Loucy (cell line): ENCODE data around the gene PCCA.

ENCODE experiments used
- H2AFZ ChIP-seq: fragments of 200-600 bp; sonication (generic); 2 replicates; pipeline ENCODE4 v1.6.0; 2016; ENCODE audit warnings: antibody characterized with exemption, mild to moderate bottlenecking, low read length, moderate library complexity
- H3F3A ChIP-seq: fragments of 200-600 bp; 2 replicates; pipeline ENCODE4 v1.6.0; 2016; ENCODE audit warnings: antibody characterized with exemption, low read depth, mild to moderate bottlenecking
- H3K27me3 ChIP-seq: fragments of 200-600 bp; sonication (generic); 2 replicates; pipeline ENCODE4 v1.6.1; 2014; ENCODE audit warnings: low read length, mild to moderate bottlenecking; ENCODE audit not compliant: insufficient read depth, poor library complexity, severe bottlenecking
- H3K36me3 ChIP-seq: fragments of 200-600 bp; sonication (generic); 2 replicates; pipeline ENCODE4 v1.6.1; 2016; ENCODE audit warnings: low read length; ENCODE audit not compliant: insufficient read depth
- H3K4me1 ChIP-seq: fragments of 200-600 bp; sonication (generic); 2 replicates; pipeline ENCODE4 v1.5.1; 2014; ENCODE audit warnings: low read length, mild to moderate bottlenecking; ENCODE audit not compliant: insufficient read depth, poor library complexity, severe bottlenecking
- H3K4me2 ChIP-seq: fragments of 200-600 bp; sonication (generic); 2 replicates; pipeline ENCODE4 v1.6.0; 2014; ENCODE audit warnings: antibody characterized with exemption, low read length, low read depth, mild to moderate bottlenecking; ENCODE audit not compliant: poor library complexity, severe bottlenecking
- H3K4me3 ChIP-seq: fragments of 200-600 bp; sonication (generic); 2 replicates; pipeline ENCODE4 v1.5.1; 2014; ENCODE audit warnings: low read length, mild to moderate bottlenecking, mixed read lengths; ENCODE audit not compliant: poor library complexity, severe bottlenecking
- H3K79me2 ChIP-seq: fragments of 200-600 bp; sonication (generic); 2 replicates; pipeline ENCODE4 v1.6.1; 2014; ENCODE audit warnings: low read length; ENCODE audit not compliant: insufficient read depth
- H3K9ac ChIP-seq: fragments of 200-600 bp; sonication (generic); 2 replicates; pipeline ENCODE4 v1.6.0; 2014; ENCODE audit warnings: mild to moderate bottlenecking, low read depth, low read length, moderate library complexity; ENCODE audit not compliant: poor library complexity, severe bottlenecking
- H3K9me2 ChIP-seq: fragments of 200-600 bp; sonication (generic); replicated peaks from 2 replicates; pipeline ENCODE4 v1.6.1; 2016; ENCODE audit warnings: low read depth, low read length, mixed read lengths
- H3K9me3 ChIP-seq: fragments of 200-600 bp; sonication (generic); 2 replicates; pipeline ENCODE4 v1.6.1; 2014; ENCODE audit warnings: mild to moderate bottlenecking, antibody characterized with exemption, low read length, low read depth; ENCODE audit not compliant: insufficient read depth
- H4K20me1 ChIP-seq: fragments of 200-600 bp; sonication (generic); 2 replicates; pipeline ENCODE4 v1.6.0; 2014; ENCODE audit warnings: antibody characterized with exemption, low read length, mild to moderate bottlenecking; ENCODE audit not compliant: insufficient read depth, poor library complexity, severe bottlenecking
- EZH2phosphoT487 ChIP-seq: fragments of 200-600 bp; IDR thresholded peaks from 2 replicates; pipeline ENCODE4 v1.6.1; 2018; ENCODE audit warnings: antibody characterized with exemption, mild to moderate bottlenecking, moderate library complexity, borderline replicate concordance
- TF ChIP-seq, protein P1 (sequence below): fragments of 200-600 bp; sonication (generic); conservative IDR thresholded peaks from 2 replicates; pipeline ENCODE4 v1.5.1; 2014; ENCODE audit warnings: mild to moderate bottlenecking, antibody characterized with exemption, low read length

PCCA gene

DNA sequence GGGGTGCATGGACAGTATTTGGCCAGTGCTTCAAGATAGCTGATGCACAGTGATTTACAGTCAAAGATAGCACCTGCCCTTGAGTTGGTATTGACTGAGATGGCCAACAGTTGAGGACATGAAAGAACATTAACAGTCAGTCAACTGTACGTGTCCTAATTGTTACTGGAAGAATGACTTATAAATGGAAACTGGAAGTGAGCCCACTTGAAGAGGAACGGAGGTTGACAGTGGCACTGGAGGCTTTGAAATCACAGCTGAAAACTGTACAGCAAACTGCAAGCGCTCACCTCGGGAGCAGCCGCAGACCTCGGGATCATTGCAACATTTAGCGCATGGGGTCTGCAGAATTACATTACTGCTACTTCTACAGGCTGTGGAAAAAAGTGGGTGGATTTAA lies 422.6 kb downstream of the PCCA start:
- no peak overlapping the region for H3K4me2 ChIP-seq
- H3K9ac ChIP-seq, result no peak overlapping the region

GRCh38 chr13:100512422-100512821 lies 423.5 kb downstream of the PCCA start:
- H2AFZ ChIP-seq, result no peak overlapping the region
- H3K79me2 ChIP-seq, result no peaks in the 10 kb centered on the region
- H3K4me1 ChIP-seq, result peaks cover under 1% of the 10 kb centered on the region
- H3K27me3 ChIP-seq, result no peaks in the 10 kb centered on the region
- no peaks in the 10 kb centered on the region for H3K9me3 ChIP-seq
- TF ChIP-seq, protein P1, sequence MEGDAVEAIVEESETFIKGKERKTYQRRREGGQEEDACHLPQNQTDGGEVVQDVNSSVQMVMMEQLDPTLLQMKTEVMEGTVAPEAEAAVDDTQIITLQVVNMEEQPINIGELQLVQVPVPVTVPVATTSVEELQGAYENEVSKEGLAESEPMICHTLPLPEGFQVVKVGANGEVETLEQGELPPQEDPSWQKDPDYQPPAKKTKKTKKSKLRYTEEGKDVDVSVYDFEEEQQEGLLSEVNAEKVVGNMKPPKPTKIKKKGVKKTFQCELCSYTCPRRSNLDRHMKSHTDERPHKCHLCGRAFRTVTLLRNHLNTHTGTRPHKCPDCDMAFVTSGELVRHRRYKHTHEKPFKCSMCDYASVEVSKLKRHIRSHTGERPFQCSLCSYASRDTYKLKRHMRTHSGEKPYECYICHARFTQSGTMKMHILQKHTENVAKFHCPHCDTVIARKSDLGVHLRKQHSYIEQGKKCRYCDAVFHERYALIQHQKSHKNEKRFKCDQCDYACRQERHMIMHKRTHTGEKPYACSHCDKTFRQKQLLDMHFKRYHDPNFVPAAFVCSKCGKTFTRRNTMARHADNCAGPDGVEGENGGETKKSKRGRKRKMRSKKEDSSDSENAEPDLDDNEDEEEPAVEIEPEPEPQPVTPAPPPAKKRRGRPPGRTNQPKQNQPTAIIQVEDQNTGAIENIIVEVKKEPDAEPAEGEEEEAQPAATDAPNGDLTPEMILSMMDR, result no peak
- no peak for TF ChIP-seq EZH2phosphoT487
- H3F3A ChIP-seq, result no peaks in the 10 kb centered on the region
- H3K4me2 ChIP-seq, result no peak overlapping the region
- no peaks in the 10 kb centered on the region for H3K9me2 ChIP-seq
- H3K9ac ChIP-seq, result no peak overlapping the region
- H4K20me1 ChIP-seq, result no peaks in the 10 kb centered on the region
- no peak overlapping the region for H3K4me3 ChIP-seq
- H3K36me3 ChIP-seq, result peaks cover 5% of the 10 kb centered on the region; the same call in 1 of the 2 replicates

More for the DNA sequence above, 422.6 kb downstream of the PCCA start:
- H3K79me2 ChIP-seq, result no peaks in the 10 kb centered on the region
- H3K27me3 ChIP-seq, result no peaks in the 10 kb centered on the region
- H3K4me1 ChIP-seq, result peaks cover 10% of the 10 kb centered on the region
- TF ChIP-seq, protein P1, result no peak
- no peak for TF ChIP-seq EZH2phosphoT487
- no peaks in the 10 kb centered on the region for H3K9me3 ChIP-seq
- H3K4me3 ChIP-seq, result no peak overlapping the region
- H3K36me3 ChIP-seq, result peaks cover 5% of the 10 kb centered on the region; the same call in 1 of the 2 replicates
- no peaks in the 10 kb centered on the region for H3F3A ChIP-seq
- no peaks in the 10 kb centered on the region for H3K9me2 ChIP-seq
- H4K20me1 ChIP-seq, result no peaks in the 10 kb centered on the region
- no peak overlapping the region for H2AFZ ChIP-seq

DNA sequence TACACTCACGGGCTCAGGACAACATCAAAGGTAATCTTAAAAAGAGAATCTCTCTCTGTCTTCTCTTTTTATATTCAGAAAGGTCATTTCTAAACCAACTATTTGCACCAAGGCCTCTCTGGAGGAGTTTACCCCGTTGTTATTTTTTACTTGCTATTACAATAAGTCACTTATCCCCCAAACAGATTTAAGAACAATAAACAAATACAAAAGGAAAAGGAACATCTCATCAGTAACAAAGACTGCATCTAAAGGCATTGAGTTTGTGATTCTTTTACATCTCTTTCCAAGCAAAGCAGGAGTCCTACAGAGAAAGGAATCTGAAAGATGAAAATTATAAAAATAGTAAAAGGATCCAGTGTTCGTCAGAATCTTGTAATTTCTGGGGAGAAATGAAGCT lies 424.3 kb downstream of the PCCA start:
- Histone ChIP-seq H4K20me1 (no peaks in the 10 kb centered on the region), H3K9ac (no peak overlapping the region), H2AFZ (no peak overlapping the region), H3K9me3 (no peaks in the 10 kb centered on the region), H3K4me3 (no peak overlapping the region), H3K36me3 (peaks cover 5% of the 10 kb centered on the region; the same call in 1 of the 2 replicates), H3K79me2 (no peaks in the 10 kb centered on the region), H3K4me2 (no peak overlapping the region), H3F3A (no peaks in the 10 kb centered on the region), H3K27me3 (no peaks in the 10 kb centered on the region), H3K9me2 (no peaks in the 10 kb centered on the region), H3K4me1 (no peaks in the 10 kb centered on the region)
- no peak for TF ChIP-seq EZH2phosphoT487
- TF ChIP-seq, protein P1, result no peak
